H9 (cell line): ENCODE measurements around the gene PLEKHG2. TPM values are rescaled to one million over a fixed set of nuclear protein-coding genes. Genes with fewer than 3 reads are reported as not detected.

Experiments
- DNase-seq: peaks from one replicate; pipeline ENCODE4 v3.0.0-alpha.2; 2017
- H2AFZ ChIP-seq: one replicate; pipeline ENCODE4 v1.6.1; 2013; ENCODE audit warnings: mild to moderate bottlenecking, low read length, control low read depth, moderate library complexity
- H2AK5ac ChIP-seq: 2 replicates; pipeline ENCODE4 v1.6.1; 2013; ENCODE audit warnings: low read length, control low read depth, mixed read lengths; ENCODE audit not compliant: insufficient read length
- H2BK120ac ChIP-seq: one replicate; pipeline ENCODE4 v1.6.1; 2013; ENCODE audit warnings: low read depth, mild to moderate bottlenecking, low read length, control low read depth, inconsistent platforms; ENCODE audit not compliant: poor library complexity, severe bottlenecking
- H2BK12ac ChIP-seq: 2 replicates; pipeline ENCODE4 v1.6.1; 2013; ENCODE audit warnings: low read length, control low read depth, mixed read lengths, low read depth; ENCODE audit not compliant: insufficient read length
- H2BK15ac ChIP-seq: 2 replicates; pipeline ENCODE4 v1.6.1; 2013; ENCODE audit warnings: low read depth, low read length, control low read depth
- H2BK20ac ChIP-seq: one replicate; pipeline ENCODE4 v1.6.1; 2013; ENCODE audit warnings: low read depth, mild to moderate bottlenecking, low read length, control low read depth, inconsistent platforms; ENCODE audit not compliant: poor library complexity, severe bottlenecking
- H2BK5ac ChIP-seq: 2 replicates; pipeline ENCODE4 v1.6.1; 2013; ENCODE audit warnings: low read length, control low read depth, mixed read lengths; ENCODE audit not compliant: insufficient read length
- H3K14ac ChIP-seq: 2 replicates; pipeline ENCODE4 v1.6.1; 2013; ENCODE audit warnings: low read length, control low read depth; ENCODE audit not compliant: insufficient read depth
- H3K18ac ChIP-seq: 2 replicates; pipeline ENCODE4 v1.6.1; 2013; ENCODE audit warnings: low read depth, mild to moderate bottlenecking, mixed read lengths, low read length, control low read depth; ENCODE audit not compliant: insufficient read length
- H3K23ac ChIP-seq: 2 replicates; pipeline ENCODE4 v1.6.1; 2013; ENCODE audit warnings: low read length, control low read depth, mixed read lengths, low read depth; ENCODE audit not compliant: insufficient read length
- H3K23me2 ChIP-seq: 2 replicates; pipeline ENCODE4 v1.6.1; 2013; ENCODE audit warnings: low read depth, mild to moderate bottlenecking, mixed read lengths, low read length, control low read depth; ENCODE audit not compliant: insufficient read length, poor library complexity, severe bottlenecking
- H3K27ac ChIP-seq: 2 replicates; pipeline ENCODE4 v1.5.1; 2013; ENCODE audit warnings: low read length, control low read depth, mixed read lengths, low read depth; ENCODE audit not compliant: insufficient read length
- H3K27me3 ChIP-seq: 2 replicates; pipeline ENCODE4 v1.6.1; 2013; ENCODE audit warnings: low read length, control low read depth, inconsistent platforms; ENCODE audit not compliant: insufficient read depth
- H3K4ac ChIP-seq: 2 replicates; pipeline ENCODE4 v1.6.1; 2013; ENCODE audit warnings: low read depth, mild to moderate bottlenecking, control low read depth, inconsistent platforms, low read length, moderate library complexity
- H3K4me1 ChIP-seq: 2 replicates; pipeline ENCODE4 v1.6.1; 2013; ENCODE audit warnings: low read length, control low read depth, inconsistent platforms; ENCODE audit not compliant: insufficient read depth
- H3K4me2 ChIP-seq: 2 replicates; pipeline ENCODE4 v1.6.1; 2013; ENCODE audit warnings: low read length, control low read depth, mixed read lengths; ENCODE audit not compliant: insufficient read length, insufficient read depth
- H3K56ac ChIP-seq: 2 replicates; pipeline ENCODE4 v1.6.1; 2013; ENCODE audit warnings: low read depth, mild to moderate bottlenecking, mixed read lengths, low read length, control low read depth; ENCODE audit not compliant: insufficient read length
- H3K79me1 ChIP-seq: 2 replicates; pipeline ENCODE4 v1.6.1; 2013; ENCODE audit warnings: low read depth, mild to moderate bottlenecking, moderate library complexity, low read length, control low read depth, inconsistent platforms; ENCODE audit not compliant: insufficient read depth, poor library complexity, severe bottlenecking
- H3K79me2 ChIP-seq: 2 replicates; pipeline ENCODE4 v1.6.1; 2013; ENCODE audit warnings: low read length, control low read depth, inconsistent platforms; ENCODE audit not compliant: insufficient read depth
- H3K9ac ChIP-seq: 2 replicates; pipeline ENCODE4 v1.6.1; 2013; ENCODE audit warnings: low read length, control low read depth, mixed read lengths; ENCODE audit not compliant: insufficient read length; ENCODE audit errors: extremely low read depth
- H3K9me3 ChIP-seq: one replicate; pipeline ENCODE4 v1.6.1; 2013; ENCODE audit warnings: low read depth, low read length, inconsistent platforms; ENCODE audit not compliant: control insufficient read depth
- H3T11ph ChIP-seq: one replicate; pipeline ENCODE4 v1.6.1; 2013; ENCODE audit warnings: mild to moderate bottlenecking, low read length, control low read depth, inconsistent platforms
- H4K20me1 ChIP-seq: one replicate; pipeline ENCODE4 v1.6.1; 2013; ENCODE audit not compliant: control insufficient read depth, insufficient read length, insufficient read depth
- H4K5ac ChIP-seq: 2 replicates; pipeline ENCODE4 v1.6.1; 2013; ENCODE audit warnings: low read depth, mild to moderate bottlenecking, mixed read lengths, low read length, control low read depth; ENCODE audit not compliant: insufficient read length
- H4K8ac ChIP-seq: replicated peaks from 2 replicates; pipeline ENCODE4 v1.6.1; 2013; ENCODE audit warnings: low read length, control low read depth, mixed read lengths, low read depth; ENCODE audit not compliant: insufficient read length
- H4K91ac ChIP-seq: 2 replicates; pipeline ENCODE4 v1.6.1; 2013; ENCODE audit warnings: low read depth, mild to moderate bottlenecking, moderate library complexity, mixed read lengths, low read length, control low read depth; ENCODE audit not compliant: insufficient read length
- H3K27ac Mint-ChIP-seq, 3 experiments: 2 replicates in 2 of 3; 3 replicates in 1 of 3; pipeline ENCODE4 v1.8.0; 2020 to 2021; ENCODE audit warnings: mixed read lengths in 3 of 3, mild to moderate bottlenecking in 1 of 3, moderate library complexity in 1 of 3
- H3K27me3 Mint-ChIP-seq: 2 replicates; pipeline ENCODE4 v1.8.0; 2021; ENCODE audit warnings: low read depth, mild to moderate bottlenecking, moderate library complexity, mixed read lengths
- H3K36me3 Mint-ChIP-seq, 3 experiments: 2 replicates in 2 of 3; 3 replicates in 1 of 3; pipeline ENCODE4 v1.8.0; 2020 to 2021; ENCODE audit warnings: low read depth in 3 of 3, mixed read lengths in 3 of 3; ENCODE audit not compliant: insufficient read depth in 1 of 3
- H3K4me1 Mint-ChIP-seq, 2 experiments: 2 replicates each; pipeline ENCODE4 v1.8.0; 2020; ENCODE audit warnings: mixed read lengths in 2 of 2
- H3K4me3 Mint-ChIP-seq, 2 experiments: 2 replicates in 1 of 2; 3 replicates in 1 of 2; pipeline ENCODE4 v1.8.0; 2020 to 2021; ENCODE audit warnings: mild to moderate bottlenecking in 2 of 2, mixed read lengths in 2 of 2, moderate library complexity in 1 of 2
- H3K9me3 Mint-ChIP-seq, 2 experiments: 2 replicates in 1 of 2; 3 replicates in 1 of 2; pipeline ENCODE4 v1.8.0; 2020; ENCODE audit warnings: mild to moderate bottlenecking in 2 of 2, mixed read lengths in 2 of 2, moderate library complexity in 1 of 2
- CTCF ChIP-seq: fragments of 200-600 bp; sonication (generic); conservative IDR thresholded peaks from 3 replicates; pipeline ENCODE4 v1.8.0; 2021; ENCODE audit warnings: antibody characterized with exemption, mild to moderate bottlenecking
- WGBS: extraction: QIAGEN DNeasy Blood & Tissue Kit; methylation state at CpG from one replicate; pipeline ENCODE4 v1.1.7; 2013; ENCODE audit warnings: missing lambda C conversion rate, low lambda C conversion rate, mixed read lengths; ENCODE audit not compliant: insufficient read length; ENCODE audit errors: extremely low coverage; 5-methylcytosine and 5-hydroxymethylcytosine counted together
- total RNA-seq: library from RNA; stranded (reverse); gene quantifications from 2 replicates; pipeline ENCODE4 v1.2.1, GENCODE V29; 2021

Gene PLEKHG2
- total RNA-seq, 1 experiment from 2014 or later, result 167 TPM

GRCh38 chr19:39470724-39471339 lies 58.4 kb downstream of the PLEKHG2 start:
- no peaks in the 10 kb centered on the region for H3K23me2 ChIP-seq
- H3K4me3 Mint-ChIP-seq, result no peak overlapping the region
- H3K79me2 ChIP-seq, result no peaks in the 10 kb centered on the region

More at GRCh38 chr19:39470724-39471339, 58.4 kb downstream of the PLEKHG2 start:
- H4K5ac ChIP-seq, result no peak overlapping the region
- H4K8ac ChIP-seq, result no peak overlapping the region
- no peaks in the 10 kb centered on the region for H3K9me3 ChIP-seq
- no peak overlapping the region for H3K4ac ChIP-seq
- H2AFZ ChIP-seq, result no peak overlapping the region
- peaks cover 3% of the 10 kb centered on the region for H4K20me1 ChIP-seq
- no peak overlapping the region for H2BK12ac ChIP-seq
- no peaks in the 10 kb centered on the region; a peak in 1 of 5 replicates for H3K9me3 Mint-ChIP-seq
- no peak overlapping the region for H3K14ac ChIP-seq
- H3K18ac ChIP-seq, result no peak overlapping the region
- no peak overlapping the region for H2BK120ac ChIP-seq
- H2BK15ac ChIP-seq, result no peak overlapping the region
- no peak overlapping the region for H2AK5ac ChIP-seq
- H3K27ac ChIP-seq, result no peak overlapping the region
- no peaks in the 10 kb centered on the region for H3K27me3 ChIP-seq
- H2BK5ac ChIP-seq, result no peak overlapping the region
- no peaks in the 10 kb centered on the region for H3K4me1 ChIP-seq
- H3K56ac ChIP-seq, result no peak overlapping the region
- H3K4me1 Mint-ChIP-seq, result peaks cover 0 to 5% of the 10 kb centered on the region in 2 experiments; a peak in 1 of 4 replicates
- H4K91ac ChIP-seq, result no peak overlapping the region
- no peaks in the 10 kb centered on the region; the same call in 1 of the 2 replicates for H3K27me3 Mint-ChIP-seq
- H2BK20ac ChIP-seq, result no peak overlapping the region
- H3K79me1 ChIP-seq, result no peaks in the 10 kb centered on the region
- H3T11ph ChIP-seq, result no peak overlapping the region
- WGBS, result no CpG with 5 or more reads among the region's 7 CpGs
- H3K36me3 Mint-ChIP-seq, result peaks cover 51 to 84% (median 78%) of the 10 kb centered on the region in 3 experiments
- TF ChIP-seq CTCF, result no peak
- no peak for DNase-seq
- H3K4me2 ChIP-seq, result no peak overlapping the region
- no peak overlapping the region for H3K9ac ChIP-seq
- H3K23ac ChIP-seq, result no peak overlapping the region
- no peak overlapping the region for H3K27ac Mint-ChIP-seq
